Measurements from ENCODE around the gene PTH2.
A peak's percentile ranks its signal among the peaks of the same experiment; 100 is the strongest.
"Not testable (repeated sequence)": the region's sequence is repeated elsewhere in the genome, so short reads cannot be mapped to it uniquely, and the experiment has no call there.

Gene PTH2

GRCh38 chr19:49447485-49448431, 24.5 kb upstream of the PTH2 start:
- DNase-seq: no peak

GRCh38 chr19:49445997-49446396, 22.8 kb upstream of the PTH2 start:
- no peak for DNase-seq

GRCh38 chr19:49444100-49444700, 21.0 kb upstream of the PTH2 start:
- DNase-seq: not testable (repeated sequence)

- peak; percentile 97 for DNase-seq
Measured at GRCh38 chr19:49443366-49444099, 20.3 kb upstream of the PTH2 start.

- peak; percentile 64 for DNase-seq
Measured at GRCh38 chr19:49442771-49443365, 19.6 kb upstream of the PTH2 start.

- DNase-seq: no peak
Measured at GRCh38 chr19:49442354-49442753, 19.1 kb upstream of the PTH2 start.

GRCh38 chr19:49441960-49442350, 18.7 kb upstream of the PTH2 start:
- no peak for DNase-seq

GRCh38 chr19:49441210-49441959, 18.1 kb upstream of the PTH2 start, which contains the start of gene SLC17A7:
TSS of gene SLC17A7 (minus strand) at chr19:49441527. CDS start at chr19:49441379, 148 bp downstream.
- peak; percentile 45 for DNase-seq

GRCh38 chr19:49440439-49441209, 17.4 kb upstream of the PTH2 start:
- no peak for DNase-seq

GRCh38 chr19:49439836-49440235, 16.6 kb upstream of the PTH2 start:
- no peak for DNase-seq

GRCh38 chr19:49438261-49438660, 15.0 kb upstream of the PTH2 start:
- DNase-seq: no peak

- no peak for DNase-seq
Measured at GRCh38 chr19:49437231-49437630, 14.0 kb upstream of the PTH2 start.

GRCh38 chr19:49436381-49437017, 13.3 kb upstream of the PTH2 start:
- DNase-seq: no peak

- DNase-seq: no peak
Measured at GRCh38 chr19:49435670-49436069, 12.4 kb upstream of the PTH2 start.

- no peak for DNase-seq
Measured at GRCh38 chr19:49434907-49435583, 11.8 kb upstream of the PTH2 start.

- no peak for DNase-seq
Measured at GRCh38 chr19:49433240-49433901, 10.1 kb upstream of the PTH2 start.

GRCh38 chr19:49432141-49433073, 9.2 kb upstream of the PTH2 start:
- no peak for DNase-seq

- no peak for DNase-seq
Measured at GRCh38 chr19:49431330-49431749, 8.1 kb upstream of the PTH2 start.
